ENCODE measurements around the gene ODC1.

DNA sequence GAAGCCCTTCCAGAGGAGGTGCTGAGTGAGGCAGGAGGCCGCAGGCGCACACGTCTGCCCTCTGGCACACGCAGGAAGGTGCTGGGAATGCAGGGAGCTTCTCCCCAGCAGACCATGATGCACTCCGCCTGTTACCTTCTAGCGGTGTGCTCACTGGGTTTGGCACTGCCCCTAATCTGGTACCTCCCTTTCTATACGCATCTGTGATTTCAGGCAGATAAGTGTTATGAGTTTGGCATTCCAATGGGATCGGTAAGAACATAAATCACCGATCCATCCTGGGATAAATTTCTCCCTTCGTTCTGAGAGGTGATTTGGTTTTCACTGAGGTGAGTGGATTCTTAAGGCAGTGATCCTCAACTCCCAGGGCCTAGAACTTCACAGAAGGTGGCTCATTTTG, 34.6 kb downstream of the ODC1 start:
- TF ChIP-seq EZH2 (IDR thresholded peaks at IDR 0.05; ENCODE audit: low read depth, unreplicated experiment) = no peak
- TF ChIP-seq, protein P1, sequence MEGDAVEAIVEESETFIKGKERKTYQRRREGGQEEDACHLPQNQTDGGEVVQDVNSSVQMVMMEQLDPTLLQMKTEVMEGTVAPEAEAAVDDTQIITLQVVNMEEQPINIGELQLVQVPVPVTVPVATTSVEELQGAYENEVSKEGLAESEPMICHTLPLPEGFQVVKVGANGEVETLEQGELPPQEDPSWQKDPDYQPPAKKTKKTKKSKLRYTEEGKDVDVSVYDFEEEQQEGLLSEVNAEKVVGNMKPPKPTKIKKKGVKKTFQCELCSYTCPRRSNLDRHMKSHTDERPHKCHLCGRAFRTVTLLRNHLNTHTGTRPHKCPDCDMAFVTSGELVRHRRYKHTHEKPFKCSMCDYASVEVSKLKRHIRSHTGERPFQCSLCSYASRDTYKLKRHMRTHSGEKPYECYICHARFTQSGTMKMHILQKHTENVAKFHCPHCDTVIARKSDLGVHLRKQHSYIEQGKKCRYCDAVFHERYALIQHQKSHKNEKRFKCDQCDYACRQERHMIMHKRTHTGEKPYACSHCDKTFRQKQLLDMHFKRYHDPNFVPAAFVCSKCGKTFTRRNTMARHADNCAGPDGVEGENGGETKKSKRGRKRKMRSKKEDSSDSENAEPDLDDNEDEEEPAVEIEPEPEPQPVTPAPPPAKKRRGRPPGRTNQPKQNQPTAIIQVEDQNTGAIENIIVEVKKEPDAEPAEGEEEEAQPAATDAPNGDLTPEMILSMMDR (conservative IDR thresholded peaks at IDR 0.05; ENCODE audit: low read depth in 2 of 2) = no peak
- TF ChIP-seq, protein P2, sequence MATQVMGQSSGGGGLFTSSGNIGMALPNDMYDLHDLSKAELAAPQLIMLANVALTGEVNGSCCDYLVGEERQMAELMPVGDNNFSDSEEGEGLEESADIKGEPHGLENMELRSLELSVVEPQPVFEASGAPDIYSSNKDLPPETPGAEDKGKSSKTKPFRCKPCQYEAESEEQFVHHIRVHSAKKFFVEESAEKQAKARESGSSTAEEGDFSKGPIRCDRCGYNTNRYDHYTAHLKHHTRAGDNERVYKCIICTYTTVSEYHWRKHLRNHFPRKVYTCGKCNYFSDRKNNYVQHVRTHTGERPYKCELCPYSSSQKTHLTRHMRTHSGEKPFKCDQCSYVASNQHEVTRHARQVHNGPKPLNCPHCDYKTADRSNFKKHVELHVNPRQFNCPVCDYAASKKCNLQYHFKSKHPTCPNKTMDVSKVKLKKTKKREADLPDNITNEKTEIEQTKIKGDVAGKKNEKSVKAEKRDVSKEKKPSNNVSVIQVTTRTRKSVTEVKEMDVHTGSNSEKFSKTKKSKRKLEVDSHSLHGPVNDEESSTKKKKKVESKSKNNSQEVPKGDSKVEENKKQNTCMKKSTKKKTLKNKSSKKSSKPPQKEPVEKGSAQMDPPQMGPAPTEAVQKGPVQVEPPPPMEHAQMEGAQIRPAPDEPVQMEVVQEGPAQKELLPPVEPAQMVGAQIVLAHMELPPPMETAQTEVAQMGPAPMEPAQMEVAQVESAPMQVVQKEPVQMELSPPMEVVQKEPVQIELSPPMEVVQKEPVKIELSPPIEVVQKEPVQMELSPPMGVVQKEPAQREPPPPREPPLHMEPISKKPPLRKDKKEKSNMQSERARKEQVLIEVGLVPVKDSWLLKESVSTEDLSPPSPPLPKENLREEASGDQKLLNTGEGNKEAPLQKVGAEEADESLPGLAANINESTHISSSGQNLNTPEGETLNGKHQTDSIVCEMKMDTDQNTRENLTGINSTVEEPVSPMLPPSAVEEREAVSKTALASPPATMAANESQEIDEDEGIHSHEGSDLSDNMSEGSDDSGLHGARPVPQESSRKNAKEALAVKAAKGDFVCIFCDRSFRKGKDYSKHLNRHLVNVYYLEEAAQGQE (IDR thresholded peaks at IDR 0.05; ENCODE audit: unreplicated experiment) = no peak
- TF ChIP-seq POLR2AphosphoS5 (IDR thresholded peaks at IDR 0.05; ENCODE audit: low read depth) = no peak
- TF ChIP-seq, protein P3, sequence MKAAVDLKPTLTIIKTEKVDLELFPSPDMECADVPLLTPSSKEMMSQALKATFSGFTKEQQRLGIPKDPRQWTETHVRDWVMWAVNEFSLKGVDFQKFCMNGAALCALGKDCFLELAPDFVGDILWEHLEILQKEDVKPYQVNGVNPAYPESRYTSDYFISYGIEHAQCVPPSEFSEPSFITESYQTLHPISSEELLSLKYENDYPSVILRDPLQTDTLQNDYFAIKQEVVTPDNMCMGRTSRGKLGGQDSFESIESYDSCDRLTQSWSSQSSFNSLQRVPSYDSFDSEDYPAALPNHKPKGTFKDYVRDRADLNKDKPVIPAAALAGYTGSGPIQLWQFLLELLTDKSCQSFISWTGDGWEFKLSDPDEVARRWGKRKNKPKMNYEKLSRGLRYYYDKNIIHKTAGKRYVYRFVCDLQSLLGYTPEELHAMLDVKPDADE (IDR thresholded peaks at IDR 0.05) = no peak
- no peak for TF ChIP-seq EZH2phosphoT487 (IDR thresholded peaks at IDR 0.05; ENCODE audit: unreplicated experiment)
- TF ChIP-seq NANOG (IDR thresholded peaks at IDR 0.05; ENCODE audit: borderline replicate concordance) = no peak
- no peak for TF ChIP-seq ZNF331 (CRISPR knock-in tag; IDR thresholded peaks at IDR 0.05; ENCODE audit: low read depth)
- TF ChIP-seq CREB1 (CRISPR knock-in tag; IDR thresholded peaks at IDR 0.05; ENCODE audit: low read depth) = no peak
- TF ChIP-seq STAT1 (IDR thresholded peaks at IDR 0.05; ENCODE audit: unreplicated experiment) = no peak
- TF ChIP-seq ZNF114 (CRISPR knock-in tag; IDR thresholded peaks at IDR 0.05) = no peak
